Type B pancreatic cell (in vitro differentiated cells): Measurements from ENCODE around the gene RASSF5. TPM values are rescaled to one million over a fixed set of nuclear protein-coding genes. Genes with fewer than 3 reads are reported as not detected.

Experiments used
- DNase-seq: peaks from one replicate; pipeline ENCODE4 v3.0.0; 2021; ENCODE audit warnings: mixed read lengths; ENCODE audit not compliant: unreplicated experiment; ENCODE audit errors: extremely low spot score
- H3K27ac Mint-ChIP-seq: 2 replicates; pipeline ENCODE4 v1.8.0; 2021; ENCODE audit warnings: mild to moderate bottlenecking, mixed read lengths
- H3K27me3 Mint-ChIP-seq: 2 replicates; pipeline ENCODE4 v1.8.0; 2021; ENCODE audit warnings: mixed read lengths
- H3K36me3 Mint-ChIP-seq: 2 replicates; pipeline ENCODE4 v1.8.0; 2021; ENCODE audit warnings: mixed read lengths
- H3K4me1 Mint-ChIP-seq: one replicate; pipeline ENCODE4 v1.8.0; 2021; ENCODE audit warnings: mixed read lengths; ENCODE audit not compliant: unreplicated experiment
- H3K4me3 Mint-ChIP-seq: 2 replicates; pipeline ENCODE4 v1.8.0; 2021; ENCODE audit warnings: mild to moderate bottlenecking, mixed read lengths
- H3K9me3 Mint-ChIP-seq: 2 replicates; pipeline ENCODE4 v1.8.0; 2021; ENCODE audit warnings: mixed read lengths
- total RNA-seq: library from RNA; stranded (reverse); gene quantifications from 2 replicates; pipeline ENCODE4 v1.2.1, GENCODE V29; 2021; ENCODE audit warnings: low replicate concordance
- TF ChIP-seq, protein P1 (sequence below): fragments of 200-600 bp; sonication (generic); conservative IDR thresholded peaks from 2 replicates; pipeline ENCODE4 v1.5.0; 2021; ENCODE audit warnings: antibody characterized with exemption, mild to moderate bottlenecking

Gene RASSF5
- total RNA-seq, 1 donor from 2014 or later = 3.8 TPM

DNA sequence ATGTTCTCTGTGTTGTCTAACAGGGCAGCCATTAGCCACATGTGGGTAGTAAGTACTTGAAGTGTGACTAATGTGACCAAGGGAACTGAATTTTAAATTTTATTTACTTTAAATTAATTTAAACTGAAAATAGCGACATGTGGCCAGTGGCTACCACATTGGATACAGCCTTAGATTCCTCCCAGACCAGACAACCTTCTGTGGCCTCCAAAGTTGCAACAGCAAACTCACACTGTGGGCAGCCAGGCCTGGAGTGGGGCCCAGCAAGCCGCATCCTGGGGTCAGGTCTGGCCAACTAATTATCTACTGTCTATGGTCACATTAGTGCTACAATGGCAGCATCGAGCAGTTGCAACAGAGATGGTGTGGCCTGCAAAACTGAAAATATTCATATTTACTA, 93.2 kb downstream of the RASSF5 start:
- Mint-ChIP-seq H3K27ac (no peak overlapping the region), H3K4me1 (no peaks in the 10 kb centered on the region), H3K36me3 (peaks cover 7% of the 10 kb centered on the region), H3K9me3 (no peaks in the 10 kb centered on the region), H3K27me3 (no peaks in the 10 kb centered on the region), H3K4me3 (no peak overlapping the region)
- DNase-seq = no peak
- TF ChIP-seq, protein P1, sequence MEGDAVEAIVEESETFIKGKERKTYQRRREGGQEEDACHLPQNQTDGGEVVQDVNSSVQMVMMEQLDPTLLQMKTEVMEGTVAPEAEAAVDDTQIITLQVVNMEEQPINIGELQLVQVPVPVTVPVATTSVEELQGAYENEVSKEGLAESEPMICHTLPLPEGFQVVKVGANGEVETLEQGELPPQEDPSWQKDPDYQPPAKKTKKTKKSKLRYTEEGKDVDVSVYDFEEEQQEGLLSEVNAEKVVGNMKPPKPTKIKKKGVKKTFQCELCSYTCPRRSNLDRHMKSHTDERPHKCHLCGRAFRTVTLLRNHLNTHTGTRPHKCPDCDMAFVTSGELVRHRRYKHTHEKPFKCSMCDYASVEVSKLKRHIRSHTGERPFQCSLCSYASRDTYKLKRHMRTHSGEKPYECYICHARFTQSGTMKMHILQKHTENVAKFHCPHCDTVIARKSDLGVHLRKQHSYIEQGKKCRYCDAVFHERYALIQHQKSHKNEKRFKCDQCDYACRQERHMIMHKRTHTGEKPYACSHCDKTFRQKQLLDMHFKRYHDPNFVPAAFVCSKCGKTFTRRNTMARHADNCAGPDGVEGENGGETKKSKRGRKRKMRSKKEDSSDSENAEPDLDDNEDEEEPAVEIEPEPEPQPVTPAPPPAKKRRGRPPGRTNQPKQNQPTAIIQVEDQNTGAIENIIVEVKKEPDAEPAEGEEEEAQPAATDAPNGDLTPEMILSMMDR = no peak

DNA sequence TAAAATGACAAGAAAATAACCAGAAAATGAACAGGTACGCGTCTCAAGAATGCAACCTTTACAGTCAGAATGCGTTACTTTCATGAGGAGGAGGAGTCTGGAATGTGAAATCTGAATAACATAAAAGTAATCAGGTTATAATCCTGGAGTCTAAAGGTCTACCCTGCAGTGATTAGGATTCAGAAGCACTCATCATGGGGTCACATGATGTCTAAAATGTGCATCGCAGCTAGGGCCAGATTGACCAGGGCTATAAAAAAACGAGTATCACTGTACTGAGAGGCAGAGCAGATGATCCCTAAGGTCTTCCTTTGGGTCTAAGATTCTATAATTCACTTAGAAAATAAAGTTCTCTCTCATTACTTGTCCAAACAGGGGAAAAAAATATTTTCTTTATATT, 97.5 kb downstream of the RASSF5 start:
- no peak overlapping the region for H3K4me3 Mint-ChIP-seq
- H3K27ac Mint-ChIP-seq = no peak overlapping the region
- TF ChIP-seq, protein P1 = no peak
- DNase-seq = no peak
- H3K9me3 Mint-ChIP-seq = no peaks in the 10 kb centered on the region
- no peaks in the 10 kb centered on the region for H3K27me3 Mint-ChIP-seq
- peaks cover 13% of the 10 kb centered on the region for H3K36me3 Mint-ChIP-seq
- no peaks in the 10 kb centered on the region for H3K4me1 Mint-ChIP-seq

DNA sequence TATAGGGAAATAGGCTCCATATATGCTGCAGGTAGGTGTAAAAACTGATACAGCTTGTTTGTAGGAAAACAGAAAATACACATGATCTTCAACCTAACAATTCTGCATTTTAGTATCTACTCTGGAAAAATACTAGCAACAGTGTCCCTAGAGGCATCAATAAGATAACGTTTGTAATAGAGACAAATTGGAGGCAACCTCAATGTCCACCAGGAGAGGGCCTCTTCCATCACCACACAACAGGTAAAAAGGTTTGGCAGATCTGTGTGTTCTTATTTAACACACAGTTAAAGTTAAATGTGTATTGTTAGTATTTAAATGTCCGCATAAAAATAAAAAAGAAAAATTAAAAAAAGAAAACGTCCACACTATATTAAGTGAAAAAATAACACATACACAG, 99.5 kb downstream of the RASSF5 start:
- DNase-seq = no peak
- Mint-ChIP-seq H3K4me1 (peaks cover 12% of the 10 kb centered on the region), H3K27me3 (no peaks in the 10 kb centered on the region), H3K4me3 (no peak overlapping the region), H3K27ac (no peak overlapping the region), H3K9me3 (no peaks in the 10 kb centered on the region), H3K36me3 (peaks cover 15% of the 10 kb centered on the region)
- TF ChIP-seq, protein P1 = peak; percentile 76

DNA sequence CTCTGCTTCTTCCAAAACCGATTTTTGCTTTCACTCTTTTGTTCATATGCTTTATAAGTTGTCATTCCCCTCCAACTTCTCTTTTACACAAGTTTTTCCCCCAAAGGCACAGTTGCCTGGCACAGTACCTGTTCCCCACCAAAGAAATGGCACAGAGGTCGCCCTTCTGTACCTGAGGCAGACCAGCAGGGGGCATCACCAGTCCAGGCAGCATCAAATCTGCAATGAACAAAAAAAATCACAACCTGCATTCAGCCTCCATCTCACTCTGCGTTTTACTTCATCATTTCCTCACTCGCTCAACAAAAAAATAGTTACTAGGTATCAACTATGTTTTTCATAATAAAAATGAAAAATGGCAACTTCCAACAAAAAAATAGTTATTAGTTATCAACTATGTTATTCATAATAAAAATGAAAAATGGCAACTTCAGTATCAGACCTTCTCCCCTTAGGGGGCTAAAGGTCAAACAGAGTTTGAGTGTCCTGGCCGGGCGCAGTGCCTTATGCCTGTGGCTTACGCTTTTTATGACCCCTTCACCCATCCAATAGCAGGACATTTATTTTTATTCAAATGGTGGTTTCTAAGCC, 100.9 kb downstream of the RASSF5 start:
- H3K4me3 Mint-ChIP-seq = no peak overlapping the region
- peaks cover 14% of the 10 kb centered on the region for H3K4me1 Mint-ChIP-seq
- DNase-seq = no peak
- TF ChIP-seq, protein P1 = peak; percentile 83
- H3K36me3 Mint-ChIP-seq = peaks cover 17% of the 10 kb centered on the region
- no peaks in the 10 kb centered on the region for H3K27me3 Mint-ChIP-seq
- no peak overlapping the region for H3K27ac Mint-ChIP-seq
- H3K9me3 Mint-ChIP-seq = no peaks in the 10 kb centered on the region

DNA sequence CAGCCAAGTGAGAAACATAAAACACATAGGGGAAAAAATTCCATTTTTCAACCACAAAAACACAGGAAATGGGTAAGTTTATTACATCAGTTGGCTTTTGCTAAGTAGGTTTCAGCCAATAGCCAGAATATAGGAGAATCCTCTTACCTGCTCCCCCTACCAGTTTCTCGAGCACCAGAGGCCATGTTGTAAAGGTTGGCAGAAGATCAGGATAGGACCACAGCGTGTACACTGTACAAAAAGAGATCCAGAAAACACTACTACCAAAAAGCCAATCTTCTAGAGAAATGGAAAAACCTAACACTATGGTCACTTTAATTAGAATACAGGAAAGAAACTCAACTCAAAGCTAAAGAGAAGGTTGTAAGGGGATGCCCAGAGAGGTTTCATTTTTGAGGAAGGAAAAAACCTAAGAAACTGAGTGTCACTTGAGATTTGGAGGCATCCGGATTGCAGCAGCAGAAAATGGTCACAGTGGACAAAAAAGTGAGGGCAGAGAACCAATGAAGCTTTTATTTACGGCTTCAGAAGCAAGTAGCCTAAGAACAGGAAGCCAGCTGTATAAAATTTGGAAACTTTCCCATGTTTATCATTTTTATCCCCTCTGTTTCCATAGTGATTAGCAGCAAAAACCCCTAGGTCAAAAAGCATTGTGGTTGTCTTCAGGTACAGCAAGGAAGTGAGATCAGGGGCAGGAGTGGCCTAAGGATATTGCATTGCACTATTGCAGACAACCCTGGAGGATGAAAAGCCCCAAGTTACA, 102.1 kb downstream of the RASSF5 start:
- Mint-ChIP-seq H3K27ac (no peak overlapping the region), H3K9me3 (no peaks in the 10 kb centered on the region), H3K4me1 (peaks cover 14% of the 10 kb centered on the region), H3K4me3 (peak overlapping the region; percentile 66), H3K27me3 (no peaks in the 10 kb centered on the region), H3K36me3 (peaks cover 17% of the 10 kb centered on the region)
- TF ChIP-seq, protein P1 = no peak
- DNase-seq = no peak
